Measurements from ENCODE around the gene KCNIP1.
"Not testable (repeated sequence)": the region's sequence is repeated elsewhere in the genome, so short reads cannot be mapped to it uniquely, and the experiment has no call there.

Gene KCNIP1

DNA sequence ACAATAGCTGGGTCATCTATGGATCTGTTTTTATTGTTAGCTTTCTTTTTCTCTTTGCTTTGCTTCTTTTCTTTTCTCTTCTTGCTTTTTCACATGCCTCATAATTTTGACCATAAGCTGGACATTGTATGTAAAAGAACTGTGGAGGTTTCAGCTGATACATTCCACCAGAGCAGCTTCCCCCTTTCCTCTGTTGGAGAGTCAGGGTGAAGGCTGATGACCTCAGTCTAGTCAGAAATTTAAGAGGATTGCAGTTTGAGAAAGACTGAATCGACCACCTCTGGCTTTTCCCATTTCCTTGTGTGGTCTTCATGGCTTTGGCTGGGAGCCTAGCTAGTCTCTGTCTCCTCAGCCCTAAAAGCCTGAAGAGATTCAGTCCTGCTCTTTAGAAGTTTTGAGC is 42.0 kb downstream of the KCNIP1 start:
- Histone ChIP-seq H3K4me3 (ENCODE audit: low read length) (no peak overlapping the region), H3K4me1 (ENCODE audit: control insufficient read depth, insufficient read depth, low read length) (no peaks in the 10 kb centered on the region), H3K36me3 (ENCODE audit: control insufficient read depth, insufficient read depth, low read length) (no peaks in the 10 kb centered on the region), H3K9ac (ENCODE audit: low read length) (no peak overlapping the region), H3K9me3 (ENCODE audit: control insufficient read depth, low read length) (no peaks in the 10 kb centered on the region), H3K27me3 (ENCODE audit: control insufficient read depth, insufficient read depth, low read length) (no peaks in the 10 kb centered on the region)

DNA sequence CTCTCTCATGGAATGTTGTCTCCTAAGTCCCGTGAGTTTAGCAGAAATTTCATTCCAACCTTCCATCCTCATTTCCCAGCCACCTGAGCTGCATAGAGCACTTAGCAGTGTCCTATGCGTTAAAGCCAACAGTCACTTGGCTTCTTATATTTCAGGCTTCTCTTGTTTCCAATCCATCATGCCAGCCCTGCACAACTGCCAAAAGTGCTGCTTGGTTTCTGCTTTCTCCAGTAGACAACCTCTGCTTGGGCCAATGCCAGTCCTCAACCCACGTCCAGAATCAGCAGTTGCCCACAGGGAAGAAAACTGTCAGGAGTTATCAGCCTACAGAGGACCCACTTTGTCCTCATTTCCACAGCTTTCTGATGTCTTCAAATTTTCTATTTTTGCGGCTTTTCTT is 42.5 kb downstream of the KCNIP1 start:
- Histone ChIP-seq H3K4me1 (ENCODE audit: control insufficient read depth, insufficient read depth, low read length) (no peaks in the 10 kb centered on the region), H3K36me3 (ENCODE audit: control insufficient read depth, insufficient read depth, low read length) (no peaks in the 10 kb centered on the region), H3K27me3 (ENCODE audit: control insufficient read depth, insufficient read depth, low read length) (no peaks in the 10 kb centered on the region), H3K9ac (ENCODE audit: low read length) (no peak overlapping the region), H3K4me3 (ENCODE audit: low read length) (no peak overlapping the region), H3K9me3 (ENCODE audit: control insufficient read depth, low read length) (no peaks in the 10 kb centered on the region)

- not testable (repeated sequence) for H3K4me1 ChIP-seq (ENCODE audit: control insufficient read depth, insufficient read depth, low read length); H3K9ac ChIP-seq (ENCODE audit: low read length); H3K4me3 ChIP-seq (ENCODE audit: low read length); H3K36me3 ChIP-seq (ENCODE audit: control insufficient read depth, insufficient read depth, low read length); H3K27me3 ChIP-seq (ENCODE audit: control insufficient read depth, insufficient read depth, low read length); H3K9me3 ChIP-seq (ENCODE audit: control insufficient read depth, low read length)
These were observed 46.6 kb downstream of the KCNIP1 start for GRCh38 chr5:170550382-170550781.

DNA sequence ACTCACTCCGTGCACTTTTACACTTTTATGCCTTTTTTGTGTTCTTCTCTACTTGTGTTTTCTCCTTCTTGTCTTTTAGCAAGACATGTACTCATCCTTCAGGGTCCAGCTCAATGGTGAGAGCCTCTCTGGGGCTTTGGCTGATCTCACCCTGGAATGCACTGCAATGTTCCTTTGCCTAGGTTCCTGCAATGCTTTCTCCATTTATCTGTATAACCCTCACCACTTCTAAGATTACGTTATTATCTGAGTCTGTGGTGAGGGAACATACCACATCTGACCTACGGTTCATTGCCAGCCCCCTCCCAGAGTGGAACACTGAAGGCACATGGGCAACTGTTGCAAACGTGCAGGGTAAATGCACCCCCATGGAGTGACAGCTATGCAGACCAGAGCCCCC is 47.3 kb downstream of the KCNIP1 start:
- no peaks in the 10 kb centered on the region for H3K4me1 ChIP-seq (ENCODE audit: control insufficient read depth, insufficient read depth, low read length)
- H3K9me3 ChIP-seq (ENCODE audit: control insufficient read depth, low read length) = no peaks in the 10 kb centered on the region
- no peak overlapping the region for H3K9ac ChIP-seq (ENCODE audit: low read length)
- no peaks in the 10 kb centered on the region for H3K36me3 ChIP-seq (ENCODE audit: control insufficient read depth, insufficient read depth, low read length)
- H3K4me3 ChIP-seq (ENCODE audit: low read length) = no peak overlapping the region
- H3K27me3 ChIP-seq (ENCODE audit: control insufficient read depth, insufficient read depth, low read length) = no peaks in the 10 kb centered on the region

GRCh38 chr5:170551622-170552021 is 47.8 kb downstream of the KCNIP1 start:
- Histone ChIP-seq H3K4me1 (ENCODE audit: control insufficient read depth, insufficient read depth, low read length) (no peaks in the 10 kb centered on the region), H3K9ac (ENCODE audit: low read length) (no peak overlapping the region), H3K27me3 (ENCODE audit: control insufficient read depth, insufficient read depth, low read length) (no peaks in the 10 kb centered on the region), H3K36me3 (ENCODE audit: control insufficient read depth, insufficient read depth, low read length) (no peaks in the 10 kb centered on the region), H3K4me3 (ENCODE audit: low read length) (no peak overlapping the region), H3K9me3 (ENCODE audit: control insufficient read depth, low read length) (no peaks in the 10 kb centered on the region)

DNA sequence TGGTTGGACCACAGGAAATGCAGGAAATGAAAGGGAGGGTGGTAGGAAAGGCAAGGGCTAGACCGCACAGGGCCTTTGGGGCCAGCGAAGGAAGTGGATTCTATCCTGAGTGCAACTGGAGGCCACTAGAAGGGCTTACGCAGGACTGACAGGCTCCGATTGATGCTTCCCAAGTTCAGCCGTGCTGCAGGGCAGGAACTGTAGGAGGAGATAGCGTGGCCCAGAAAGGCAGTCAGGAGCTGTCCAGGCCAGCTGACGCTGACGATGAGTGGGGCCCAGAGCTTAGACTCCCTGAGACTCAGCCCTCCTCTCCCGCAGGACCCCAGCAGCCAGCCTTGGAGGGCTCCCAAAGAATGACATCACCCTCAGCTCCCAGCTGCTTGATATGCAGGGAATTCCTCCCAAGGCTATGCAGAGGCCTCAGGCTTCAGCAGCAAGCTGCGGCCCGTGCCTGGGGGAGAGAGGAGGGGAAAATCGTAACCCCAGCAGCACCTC is 48.8 kb downstream of the KCNIP1 start:
- no peak overlapping the region for H3K4me3 ChIP-seq (ENCODE audit: low read length)

DNA sequence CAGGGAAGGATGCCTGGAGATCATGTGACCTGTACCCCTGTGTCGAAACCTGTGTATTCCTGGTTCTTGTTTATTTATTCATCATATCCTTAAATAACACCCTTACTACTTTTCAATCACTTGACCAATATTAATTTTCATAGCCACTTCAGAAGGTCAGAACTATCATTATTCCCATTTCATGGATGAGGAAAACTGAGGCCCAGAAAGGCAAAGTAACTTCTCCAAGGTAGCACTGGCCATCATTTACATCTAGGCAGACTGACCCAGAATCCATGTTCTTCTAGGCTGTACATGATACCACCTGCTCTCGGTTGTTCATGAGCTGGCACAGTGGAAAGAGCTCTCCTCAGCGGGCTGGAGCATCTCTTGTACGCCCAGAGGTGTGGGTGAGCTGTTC is 49.4 kb downstream of the KCNIP1 start:
- H3K9ac ChIP-seq (ENCODE audit: low read length) = no peak overlapping the region
- no peaks in the 10 kb centered on the region for H3K27me3 ChIP-seq (ENCODE audit: control insufficient read depth, insufficient read depth, low read length)
- H3K36me3 ChIP-seq (ENCODE audit: control insufficient read depth, insufficient read depth, low read length) = no peaks in the 10 kb centered on the region
- no peak overlapping the region for H3K4me3 ChIP-seq (ENCODE audit: low read length)
- no peaks in the 10 kb centered on the region for H3K4me1 ChIP-seq (ENCODE audit: control insufficient read depth, insufficient read depth, low read length)
- no peaks in the 10 kb centered on the region for H3K9me3 ChIP-seq (ENCODE audit: control insufficient read depth, low read length)

More for the DNA sequence above, 48.8 kb downstream of the KCNIP1 start:
- Histone ChIP-seq H3K4me1 (ENCODE audit: control insufficient read depth, insufficient read depth, low read length) (no peaks in the 10 kb centered on the region), H3K36me3 (ENCODE audit: control insufficient read depth, insufficient read depth, low read length) (no peaks in the 10 kb centered on the region), H3K9ac (ENCODE audit: low read length) (no peak overlapping the region), H3K27me3 (ENCODE audit: control insufficient read depth, insufficient read depth, low read length) (no peaks in the 10 kb centered on the region), H3K9me3 (ENCODE audit: control insufficient read depth, low read length) (no peaks in the 10 kb centered on the region)

- H3K36me3 ChIP-seq (ENCODE audit: control insufficient read depth, insufficient read depth, low read length) = no peaks in the 10 kb centered on the region
- H3K9ac ChIP-seq (ENCODE audit: low read length) = no peak overlapping the region
- no peaks in the 10 kb centered on the region for H3K9me3 ChIP-seq (ENCODE audit: control insufficient read depth, low read length)
- no peaks in the 10 kb centered on the region for H3K4me1 ChIP-seq (ENCODE audit: control insufficient read depth, insufficient read depth, low read length)
- no peak overlapping the region for H3K4me3 ChIP-seq (ENCODE audit: low read length)
- H3K27me3 ChIP-seq (ENCODE audit: control insufficient read depth, insufficient read depth, low read length) = no peaks in the 10 kb centered on the region
These were observed 50.9 kb downstream of the KCNIP1 start for GRCh38 chr5:170554521-170555267.

DNA sequence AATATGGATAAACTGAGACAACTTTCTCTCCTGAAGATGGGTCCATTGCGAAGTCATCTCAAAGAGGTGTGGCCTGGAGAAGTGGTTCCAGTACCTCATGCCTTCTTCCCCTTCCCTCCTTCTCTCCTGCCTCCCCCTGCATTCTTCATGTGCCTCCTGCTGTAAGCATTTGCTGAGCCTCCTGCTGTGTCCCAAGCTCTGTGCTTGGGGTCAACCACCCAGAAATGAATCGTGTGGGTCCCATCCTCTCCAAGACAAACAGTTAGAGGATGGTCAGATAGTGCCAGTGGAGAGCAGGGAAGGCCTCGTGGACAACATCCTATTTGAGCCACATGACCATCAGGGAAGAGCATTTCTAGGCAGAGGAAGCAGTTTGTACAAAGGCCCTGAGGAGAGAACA is 53.5 kb downstream of the KCNIP1 start:
- Histone ChIP-seq H3K36me3 (ENCODE audit: control insufficient read depth, insufficient read depth, low read length) (no peaks in the 10 kb centered on the region), H3K9me3 (ENCODE audit: control insufficient read depth, low read length) (no peaks in the 10 kb centered on the region), H3K4me3 (ENCODE audit: low read length) (no peak overlapping the region), H3K27me3 (ENCODE audit: control insufficient read depth, insufficient read depth, low read length) (peaks cover 3% of the 10 kb centered on the region), H3K9ac (ENCODE audit: low read length) (no peak overlapping the region), H3K4me1 (ENCODE audit: control insufficient read depth, insufficient read depth, low read length) (no peaks in the 10 kb centered on the region)

DNA sequence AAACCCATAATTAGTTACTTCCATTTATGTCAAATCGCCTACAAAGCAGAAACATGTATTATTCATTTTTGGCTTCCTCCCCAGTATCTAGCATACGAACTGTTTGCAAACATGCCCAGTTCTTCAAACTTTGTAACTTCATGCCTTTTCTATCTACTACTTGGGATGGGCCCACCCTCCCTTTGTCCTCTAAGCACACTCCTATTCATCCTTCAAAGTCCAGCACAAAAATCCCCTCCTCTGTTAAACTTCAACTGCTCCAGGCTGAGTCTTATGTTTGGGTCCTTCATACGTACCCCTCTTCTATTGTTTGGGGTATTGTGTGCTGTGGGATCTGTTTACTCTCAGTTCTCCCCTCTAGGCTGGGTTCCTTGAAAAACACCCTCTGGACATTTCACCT is 55.5 kb downstream of the KCNIP1 start:
- H3K27me3 ChIP-seq (ENCODE audit: control insufficient read depth, insufficient read depth, low read length) = peaks cover 3% of the 10 kb centered on the region
- H3K4me1 ChIP-seq (ENCODE audit: control insufficient read depth, insufficient read depth, low read length) = no peaks in the 10 kb centered on the region
- no peak overlapping the region for H3K4me3 ChIP-seq (ENCODE audit: low read length)
- no peaks in the 10 kb centered on the region for H3K36me3 ChIP-seq (ENCODE audit: control insufficient read depth, insufficient read depth, low read length)
- H3K9ac ChIP-seq (ENCODE audit: low read length) = no peak overlapping the region
- H3K9me3 ChIP-seq (ENCODE audit: control insufficient read depth, low read length) = no peaks in the 10 kb centered on the region

- Histone ChIP-seq H3K27me3 (ENCODE audit: control insufficient read depth, insufficient read depth, low read length) (peaks cover 3% of the 10 kb centered on the region), H3K9ac (ENCODE audit: low read length) (no peak overlapping the region), H3K36me3 (ENCODE audit: control insufficient read depth, insufficient read depth, low read length) (no peaks in the 10 kb centered on the region), H3K4me1 (ENCODE audit: control insufficient read depth, insufficient read depth, low read length) (no peaks in the 10 kb centered on the region), H3K4me3 (ENCODE audit: low read length) (no peak overlapping the region), H3K9me3 (ENCODE audit: control insufficient read depth, low read length) (no peaks in the 10 kb centered on the region)
These were observed 57.1 kb downstream of the KCNIP1 start for GRCh38 chr5:170560938-170561337.

GRCh38 chr5:170562166-170562874 is 58.5 kb downstream of the KCNIP1 start:
- Histone ChIP-seq H3K4me3 (ENCODE audit: low read length) (no peak overlapping the region), H3K9ac (ENCODE audit: low read length) (no peak overlapping the region), H3K36me3 (ENCODE audit: control insufficient read depth, insufficient read depth, low read length) (no peaks in the 10 kb centered on the region), H3K9me3 (ENCODE audit: control insufficient read depth, low read length) (no peaks in the 10 kb centered on the region), H3K27me3 (ENCODE audit: control insufficient read depth, insufficient read depth, low read length) (peaks cover 3% of the 10 kb centered on the region), H3K4me1 (ENCODE audit: control insufficient read depth, insufficient read depth, low read length) (no peaks in the 10 kb centered on the region)
